ENCODE measurements around the gene COLQ.
A peak's percentile ranks its signal among the peaks of the same experiment; 100 is the strongest.
"Not testable (repeated sequence)": the region's sequence is repeated elsewhere in the genome, so short reads cannot be mapped to it uniquely, and the experiment has no call there.

COLQ gene

GRCh38 chr3:15426579-15427118 is 94.9 kb downstream of the COLQ start:
- DNase-seq (ENCODE audit: low spot score), result no peak
- H3K4me3 ChIP-seq, result peak overlapping the region; percentile 99
- peak overlapping the region; percentile 80 to 91 for H3K27ac ChIP-seq
- TF ChIP-seq CTCF (IDR thresholded peaks at IDR 0.05), result no peak

- Histone ChIP-seq H3K27ac (no peak overlapping the region), H3K4me3 (no peak overlapping the region)
- no peak for TF ChIP-seq CTCF (IDR thresholded peaks at IDR 0.05)
- DNase-seq (ENCODE audit: low spot score), result no peak
These were observed 100.6 kb downstream of the COLQ start for GRCh38 chr3:15420871-15421270.

DNA sequence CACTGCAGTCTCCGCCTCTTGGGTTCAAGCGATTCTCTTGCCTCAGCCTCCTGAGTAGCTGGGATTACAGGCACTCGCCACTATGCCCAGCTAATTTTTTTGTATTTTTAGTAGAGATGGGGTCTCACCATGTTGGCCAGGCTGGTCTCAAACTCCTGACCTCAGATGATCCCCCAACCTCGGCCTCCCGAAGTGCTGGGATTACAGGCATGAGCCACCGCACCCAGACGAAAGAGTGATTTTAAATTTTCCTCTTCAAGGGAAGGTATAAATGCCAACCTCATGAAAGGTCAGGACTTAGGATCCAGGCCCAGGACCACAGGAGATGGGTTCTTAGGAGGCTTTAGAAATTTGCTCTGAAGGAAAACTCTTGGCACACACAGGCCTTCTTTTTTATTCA is 110.5 kb downstream of the COLQ start:
- H3K27ac ChIP-seq; DNase-seq (ENCODE audit: low spot score); H3K4me3 ChIP-seq: not testable (repeated sequence)

- no peak for TF ChIP-seq CTCF (IDR thresholded peaks at IDR 0.05)
- no peak overlapping the region for H3K27ac ChIP-seq
- H3K4me3 ChIP-seq, result no peak overlapping the region
- no peak for DNase-seq (ENCODE audit: low spot score)
These were observed 111.7 kb downstream of the COLQ start for GRCh38 chr3:15409774-15410173.

DNA sequence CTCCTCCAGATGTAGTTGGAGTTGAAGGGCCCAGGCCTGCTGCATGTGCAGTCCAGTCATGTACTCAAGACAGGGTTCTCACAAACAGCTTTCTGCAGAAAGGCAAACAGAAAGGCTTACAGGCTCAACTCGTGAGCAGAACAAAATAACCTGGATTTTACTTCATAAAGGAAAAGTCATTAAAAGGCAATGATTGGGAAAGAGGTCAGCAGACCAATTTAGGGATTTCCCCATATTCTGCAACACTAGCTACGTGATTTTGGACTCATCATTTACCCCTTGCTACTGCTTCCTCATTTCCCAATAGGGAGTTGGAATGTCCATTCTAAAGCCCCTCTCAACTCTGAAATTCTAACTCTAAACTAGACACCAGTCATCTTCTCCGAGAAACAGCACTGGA is 112.3 kb downstream of the COLQ start:
- no peak overlapping the region for H3K27ac ChIP-seq
- DNase-seq (ENCODE audit: low spot score), result no peak
- no peak for TF ChIP-seq CTCF (IDR thresholded peaks at IDR 0.05)
- H3K4me3 ChIP-seq, result no peak overlapping the region

DNA sequence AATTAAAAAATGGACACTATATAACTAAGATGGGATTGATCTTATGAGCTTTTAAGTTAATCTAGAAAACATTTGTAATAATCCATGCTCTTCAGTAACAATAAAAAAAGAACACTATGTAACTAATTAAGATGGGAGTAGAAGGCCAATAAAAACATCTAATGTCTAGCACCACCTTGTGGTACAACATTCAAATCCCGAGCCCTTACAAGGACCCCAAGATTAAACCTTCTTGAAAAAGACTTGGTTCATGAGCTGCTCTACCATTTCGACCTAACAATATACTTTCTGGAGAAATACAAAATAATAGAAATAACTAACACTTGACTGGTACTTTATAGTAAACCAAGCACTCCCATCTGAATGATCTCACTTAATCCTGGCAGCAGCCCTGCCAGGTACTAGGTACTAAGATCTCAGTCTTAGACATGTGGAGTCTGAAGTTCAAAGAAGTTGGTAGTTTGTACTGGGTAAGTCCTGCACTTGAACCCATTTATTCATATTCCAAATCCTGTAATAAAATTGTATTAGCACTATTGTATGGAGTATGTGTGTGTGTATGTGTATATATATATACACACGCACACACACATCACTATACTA is 116.0 kb downstream of the COLQ start:
- no peak for DNase-seq (ENCODE audit: low spot score)
- no peak overlapping the region for H3K27ac ChIP-seq
- no peak overlapping the region for H3K4me3 ChIP-seq
- TF ChIP-seq CTCF (IDR thresholded peaks at IDR 0.05), result peak; percentile 27

- DNase-seq (ENCODE audit: low spot score), result no peak
- no peak for TF ChIP-seq CTCF (IDR thresholded peaks at IDR 0.05)
- no peak overlapping the region for H3K27ac ChIP-seq
- H3K4me3 ChIP-seq, result no peak overlapping the region
These were observed 116.7 kb downstream of the COLQ start for GRCh38 chr3:15404767-15405166.

Data from coronary artery (tissue), 2 donors.